ENCODE data around the gene EXOSC2. TPM values are rescaled to one million over a fixed set of nuclear protein-coding genes. Genes with fewer than 3 reads are reported as not detected.

The EXOSC2 gene
- total and polyA plus RNA-seq, 2 of the 13 experiments (the other 11 are each of a cell fraction or from before 2014, with no cell fraction given) = 27.5 to 63.8 TPM

GRCh38 chr9:130681769-130682420 lies 11.7 kb upstream of the EXOSC2 start (continued):
- TF ChIP-seq HNF1A (IDR thresholded peaks at IDR 0.05; ENCODE audit: low read depth) = no peak
- no peak for TF ChIP-seq HNF1A (CRISPR knock-in tag; IDR thresholded peaks at IDR 0.05; ENCODE audit: borderline replicate concordance)
- TF ChIP-seq TRIM22 (IDR thresholded peaks at IDR 0.05) = no peak
- TF ChIP-seq HIVEP1 (CRISPR knock-in tag; IDR thresholded peaks at IDR 0.05) = no peak
- TF ChIP-seq SIN3A (IDR thresholded peaks at IDR 0.05; ENCODE audit: borderline replicate concordance, low read depth, low read length) = no peak
- TF ChIP-seq BCL3 (CRISPR knock-in tag; IDR thresholded peaks at IDR 0.05) = peak; percentile 30; the same call in 1 of the 2 replicates
- TF ChIP-seq PHF8 (CRISPR knock-in tag; IDR thresholded peaks at IDR 0.05) = peak; percentile 8
- no peak; the same call in 1 of the 2 replicates for TF ChIP-seq CREBL2 (CRISPR knock-in tag; IDR thresholded peaks at IDR 0.05; ENCODE audit: borderline replicate concordance)
- TF ChIP-seq ZNF354B (CRISPR knock-in tag; IDR thresholded peaks at IDR 0.05) = no peak
- no peak for TF ChIP-seq DBP (CRISPR knock-in tag; IDR thresholded peaks at IDR 0.05; ENCODE audit: not compliant biosample characterization)
- no peak for TF ChIP-seq MAZ (IDR thresholded peaks at IDR 0.05; ENCODE audit: borderline replicate concordance, low read depth, low read length)
- peak; percentile 21; the same call in 1 of the 2 replicates for TF ChIP-seq MAZ (CRISPR knock-in tag; IDR thresholded peaks at IDR 0.05; ENCODE audit: low read depth)
- TF ChIP-seq MTA1 (CRISPR knock-in tag; IDR thresholded peaks at IDR 0.05; ENCODE audit: borderline replicate concordance) = peak; percentile 26; the same call in 1 of the 2 replicates
- TF ChIP-seq NFYB (CRISPR knock-in tag; IDR thresholded peaks at IDR 0.05) = 0 out of 2 replicates have a peak, but pooled peaks have one; percentile 13
- TF ChIP-seq ZNF512B (CRISPR knock-in tag; IDR thresholded peaks at IDR 0.05; ENCODE audit: borderline replicate concordance) = no peak
- no peak for TF ChIP-seq TP53 (CRISPR knock-in tag; conservative IDR thresholded peaks at IDR 0.05)
- no peak for TF ChIP-seq ZNF572 (CRISPR knock-in tag; IDR thresholded peaks at IDR 0.05)
- 0 out of 2 replicates have a peak, but pooled peaks have one; percentile 12 for TF ChIP-seq SAP130 (CRISPR knock-in tag; IDR thresholded peaks at IDR 0.05; ENCODE audit: low read depth)
